HG02588 (cell line): ENCODE results near the gene MIB1.

ENCODE experiments used
- ATAC-seq: cut with Tn5 transposase; IDR thresholded peaks from one replicate; pipeline ENCODE4 v1.9.1; 2021; ENCODE audit warnings: mild to moderate bottlenecking, moderate library complexity; ENCODE audit not compliant: unreplicated experiment

The MIB1 gene

GRCh38 chr18:21865043-21865442 lies 124.5 kb downstream of the MIB1 start:
- ATAC-seq: no peak

- ATAC-seq: no peak
Measured at GRCh38 chr18:21868770-21869169, 128.2 kb downstream of the MIB1 start.

GRCh38 chr18:21889570-21889969 lies 149.0 kb downstream of the MIB1 start:
- ATAC-seq: no peak

DNA sequence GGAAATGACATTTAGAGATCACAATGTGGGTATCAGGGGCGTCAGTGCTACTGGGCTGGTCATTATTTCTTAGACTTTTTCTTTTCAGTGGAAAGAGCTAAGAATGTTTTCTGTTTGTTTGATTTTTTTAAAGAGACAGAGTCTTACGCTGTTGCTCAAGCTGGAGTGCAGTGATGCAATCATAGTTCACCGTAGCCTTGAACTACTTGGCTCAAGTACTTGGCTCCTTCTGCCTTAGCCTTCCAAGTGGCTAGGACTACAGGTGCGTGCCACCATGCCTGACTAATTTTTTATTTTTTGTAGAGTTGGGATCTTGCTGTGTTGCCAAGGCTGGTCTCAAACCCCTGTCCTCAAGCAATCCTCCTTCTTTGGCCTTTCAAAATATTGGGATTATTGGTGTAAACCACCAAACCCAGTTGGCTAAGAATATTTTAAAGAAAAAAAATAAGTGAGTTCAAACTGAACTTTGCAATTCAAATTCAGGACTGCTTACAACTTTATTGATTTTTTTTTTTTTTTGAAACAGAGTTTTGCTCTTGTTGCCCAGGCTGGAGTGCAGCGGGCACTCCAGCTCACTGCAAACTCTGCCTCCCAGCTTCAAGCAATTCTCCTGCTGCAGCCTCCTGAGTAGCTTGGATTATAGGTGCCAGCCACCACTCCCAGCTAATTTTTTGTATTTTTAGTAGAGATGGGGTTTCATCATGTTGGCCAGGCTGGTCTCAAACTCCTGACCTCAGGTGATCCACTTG lies 154.2 kb downstream of the MIB1 start:
- no peak for ATAC-seq

- no peak for ATAC-seq
Measured at GRCh38 chr18:21896732-21897336, 156.2 kb downstream of the MIB1 start.

DNA sequence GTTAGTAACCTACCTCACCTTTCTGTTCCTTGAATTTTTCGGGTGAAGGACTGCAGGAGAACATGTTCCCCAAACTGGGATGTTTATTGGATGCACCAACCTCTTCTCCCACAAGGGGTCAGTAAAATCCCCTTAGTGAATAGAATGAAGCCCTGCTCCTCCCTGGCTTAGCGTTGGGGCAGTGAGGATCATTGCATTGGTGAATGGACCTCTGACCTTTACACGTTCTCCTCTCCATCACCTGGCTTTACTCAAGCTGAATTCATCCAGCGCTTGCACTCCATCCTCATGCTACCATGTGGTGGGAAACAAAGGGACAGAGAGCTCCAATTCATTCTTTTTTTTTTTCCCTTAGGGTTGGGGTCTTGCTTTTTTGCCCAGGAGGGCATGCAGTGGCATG lies 157.2 kb downstream of the MIB1 start:
- ATAC-seq: peak; percentile 64

GRCh38 chr18:21900605-21901352 lies 160.2 kb downstream of the MIB1 start:
- ATAC-seq: no peak

GRCh38 chr18:21901423-21901945 lies 160.9 kb downstream of the MIB1 start:
- no peak for ATAC-seq

- no peak for ATAC-seq
Measured at GRCh38 chr18:21903709-21904108, 163.1 kb downstream of the MIB1 start.

- ATAC-seq: no peak
Measured at GRCh38 chr18:21904856-21905255, 164.3 kb downstream of the MIB1 start.

DNA sequence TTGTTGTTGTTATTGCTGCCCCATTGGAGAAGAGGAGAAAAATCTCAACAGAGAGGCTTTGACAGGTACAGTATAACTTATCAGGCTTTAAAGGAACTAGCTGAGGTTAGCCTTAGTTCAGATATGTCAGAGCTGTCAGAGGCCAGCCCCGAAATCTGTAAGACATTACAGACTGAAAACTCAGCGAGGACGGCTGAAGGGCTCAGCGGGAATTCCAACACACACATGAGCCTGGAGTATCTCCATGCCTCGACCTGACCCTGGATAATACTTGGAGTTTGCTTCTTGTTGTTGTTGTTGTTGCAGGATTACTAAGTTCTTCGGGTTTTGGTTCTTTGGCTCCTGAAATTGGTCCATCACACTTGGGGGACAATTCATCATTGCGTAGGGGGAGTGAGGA lies 166.9 kb downstream of the MIB1 start:
- ATAC-seq: no peak

DNA sequence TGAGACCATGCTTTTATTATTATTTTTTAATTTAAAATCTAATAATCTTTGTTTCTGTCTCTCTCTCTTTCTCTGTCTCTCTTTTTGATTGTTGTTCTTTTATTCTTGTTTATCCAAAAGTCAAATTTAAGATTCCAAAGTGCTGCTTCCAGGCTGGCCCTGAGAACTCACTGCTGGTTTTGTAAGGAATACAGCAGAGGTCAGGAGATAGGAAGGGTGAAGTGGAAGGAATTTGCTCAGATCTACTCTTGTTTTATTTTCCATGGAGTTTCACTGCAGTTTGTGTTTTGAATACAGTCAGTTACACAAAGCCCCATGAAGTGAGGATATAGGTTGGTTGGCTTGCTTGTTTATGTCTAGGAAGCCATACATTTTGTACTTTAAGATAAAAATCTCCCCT lies 168.1 kb downstream of the MIB1 start:
- ATAC-seq: no peak

GRCh38 chr18:21910906-21911305 lies 170.3 kb downstream of the MIB1 start:
- ATAC-seq: no peak

- ATAC-seq: no peak
Measured at GRCh38 chr18:21911551-21911950, 171.0 kb downstream of the MIB1 start.

DNA sequence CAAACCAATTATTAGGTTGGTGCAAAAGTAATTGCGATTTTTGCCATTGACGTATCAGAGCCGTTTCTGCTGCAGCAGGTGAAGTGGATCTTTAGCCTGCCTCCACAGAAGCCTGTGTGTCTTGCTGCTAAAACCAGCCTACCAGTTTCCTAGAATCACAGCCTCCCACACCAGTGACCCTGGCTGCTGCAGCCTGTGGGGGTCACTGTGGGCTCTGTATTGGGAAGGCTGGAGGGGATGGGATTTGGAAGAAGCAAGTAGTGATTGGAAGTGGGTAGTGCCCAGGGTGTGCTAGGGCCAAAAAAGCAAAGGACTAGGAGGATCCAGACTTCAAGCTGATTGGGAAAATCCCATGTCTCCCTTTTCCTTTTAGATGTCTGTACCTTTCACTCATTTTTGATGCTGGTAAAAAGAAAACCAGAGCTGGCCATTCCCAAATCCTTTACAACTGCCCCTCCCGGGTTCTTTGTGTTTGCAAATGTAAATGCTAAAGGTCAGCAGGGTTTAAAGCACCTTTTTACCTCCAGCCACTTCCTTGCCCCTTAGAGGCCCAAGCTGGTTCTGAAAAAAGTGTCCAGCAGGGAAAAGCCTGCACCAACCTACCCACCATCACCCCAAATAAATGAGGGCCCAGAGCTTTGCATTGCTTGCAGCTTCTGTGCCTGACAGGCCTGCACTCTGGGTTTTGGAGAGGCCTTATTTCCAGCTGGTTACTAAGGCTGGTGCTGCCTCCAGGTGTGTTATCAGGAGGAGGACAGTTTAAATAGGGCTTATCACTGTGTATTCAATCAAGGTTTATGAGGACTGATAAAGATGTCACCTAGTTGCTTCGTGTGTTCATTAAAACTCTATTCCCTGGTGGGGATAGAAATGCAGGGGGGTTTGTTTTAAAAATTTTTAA lies 172.0 kb downstream of the MIB1 start:
- ATAC-seq: no peak

GRCh38 chr18:21914739-21915319 lies 174.2 kb downstream of the MIB1 start:
- ATAC-seq: no peak

DNA sequence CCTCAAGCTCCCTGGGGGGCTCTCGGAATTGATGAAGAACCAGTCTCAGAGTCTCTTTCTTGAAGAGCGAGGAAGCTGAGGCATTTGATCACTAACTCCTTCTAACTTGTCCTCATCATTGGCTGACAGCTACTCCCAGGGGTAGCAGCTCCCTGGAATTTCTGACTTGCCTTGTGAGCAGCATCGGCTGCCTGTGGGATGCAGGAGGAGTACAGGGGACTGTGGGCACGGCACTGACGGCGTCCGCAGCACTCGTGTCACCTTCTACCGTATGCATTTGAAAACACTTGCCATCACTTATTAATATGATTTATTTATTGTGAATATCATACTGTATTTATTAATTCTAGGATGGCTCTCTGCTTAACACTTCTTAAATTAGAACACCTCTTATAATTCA lies 175.0 kb downstream of the MIB1 start:
- no peak for ATAC-seq

- no peak for ATAC-seq
Measured at GRCh38 chr18:21916594-21916993, 176.0 kb downstream of the MIB1 start.

DNA sequence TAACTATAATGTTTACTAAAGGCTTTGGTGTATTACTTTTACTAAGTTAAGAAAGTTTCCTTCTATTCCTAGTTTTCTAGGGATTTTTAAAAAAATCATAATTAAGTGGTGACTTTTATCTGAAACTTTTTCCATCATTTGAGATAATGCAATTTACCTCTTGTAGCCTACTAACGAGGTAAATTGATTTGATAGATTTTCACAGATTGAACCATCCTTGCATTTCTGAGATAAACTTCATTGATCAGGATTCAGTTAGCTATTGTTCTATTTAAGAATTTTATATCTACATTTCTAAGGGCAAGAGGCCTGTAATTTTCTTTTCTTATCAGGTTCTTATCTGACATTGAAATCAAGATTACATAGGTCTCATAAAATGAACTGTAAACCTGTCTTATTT lies 178.1 kb downstream of the MIB1 start:
- ATAC-seq: no peak
